ENCODE data around the gene VPS11.
"Not testable (repeated sequence)": the region's sequence is repeated elsewhere in the genome, so short reads cannot be mapped to it uniquely, and the experiment has no call there.

The VPS11 gene

GRCh38 chr11:119030329-119031047 is 37.1 kb upstream of the VPS11 start, which contains the start of gene SLC37A4:
Gene SLC37A4, minus strand, starts transcription at chr11:119030877.
- peak; percentile 99 for TF ChIP-seq MAX (IDR thresholded peaks at IDR 0.05; ENCODE audit: low read depth, low read length)
- TF ChIP-seq MYC (IDR thresholded peaks at IDR 0.05; ENCODE audit: low read depth, low read length), result peak; percentile 99
- peak; percentile 75 for TF ChIP-seq POLR2A (IDR thresholded peaks at IDR 0.05; ENCODE audit: extremely low read depth, insufficient read length)
- peak; percentile 93 for TF ChIP-seq CTCF (IDR thresholded peaks at IDR 0.05; ENCODE audit: low read depth, low read length)
- DNase-seq (ENCODE audit: low read depth), result peak; percentile 99
- H3K4me3 ChIP-seq (ENCODE audit: low read depth, low read length), result peak within 1 kb of the TSS; percentile 86

GRCh38 chr11:119031912-119032280 is 35.7 kb upstream of the VPS11 start:
- TF ChIP-seq MAX (IDR thresholded peaks at IDR 0.05; ENCODE audit: low read depth, low read length) (no peak), CTCF (IDR thresholded peaks at IDR 0.05; ENCODE audit: low read depth, low read length) (no peak), MYC (IDR thresholded peaks at IDR 0.05; ENCODE audit: low read depth, low read length) (no peak), POLR2A (IDR thresholded peaks at IDR 0.05; ENCODE audit: extremely low read depth, insufficient read length) (no peak)
- no peak overlapping the region for H3K4me3 ChIP-seq (ENCODE audit: low read depth, low read length)
- DNase-seq (ENCODE audit: low read depth), result no peak

- not testable (repeated sequence) for H3K4me3 ChIP-seq (ENCODE audit: low read depth, low read length); DNase-seq (ENCODE audit: low read depth)
Observed at GRCh38 chr11:119033421-119033820, 34.2 kb upstream of the VPS11 start.

GRCh38 chr11:119034813-119035212 is 32.8 kb upstream of the VPS11 start:
- TF ChIP-seq POLR2A (IDR thresholded peaks at IDR 0.05; ENCODE audit: extremely low read depth, insufficient read length) (no peak), MYC (IDR thresholded peaks at IDR 0.05; ENCODE audit: low read depth, low read length) (no peak), CTCF (IDR thresholded peaks at IDR 0.05; ENCODE audit: low read depth, low read length) (no peak), MAX (IDR thresholded peaks at IDR 0.05; ENCODE audit: low read depth, low read length) (no peak)
- DNase-seq (ENCODE audit: low read depth), result no peak

GRCh38 chr11:119038884-119039283 is 28.7 kb upstream of the VPS11 start:
- H3K4me3 ChIP-seq (ENCODE audit: low read depth, low read length), result no peak overlapping the region
- TF ChIP-seq POLR2A (IDR thresholded peaks at IDR 0.05; ENCODE audit: extremely low read depth, insufficient read length) (no peak), CTCF (IDR thresholded peaks at IDR 0.05; ENCODE audit: low read depth, low read length) (no peak), MAX (IDR thresholded peaks at IDR 0.05; ENCODE audit: low read depth, low read length) (no peak), MYC (IDR thresholded peaks at IDR 0.05; ENCODE audit: low read depth, low read length) (no peak)
- DNase-seq (ENCODE audit: low read depth), result no peak

More at GRCh38 chr11:119034813-119035212, 32.8 kb upstream of the VPS11 start:
- no peak overlapping the region for H3K4me3 ChIP-seq (ENCODE audit: low read depth, low read length)

GRCh38 chr11:119039471-119039870 is 28.1 kb upstream of the VPS11 start:
- DNase-seq (ENCODE audit: low read depth); H3K4me3 ChIP-seq (ENCODE audit: low read depth, low read length): not testable (repeated sequence)

All from NB4 (cell line).